Coronary artery (tissue), 2 donors: ENCODE measurements around the gene PON2.

Experiments used
- DNase-seq: peaks from one replicate; pipeline ENCODE4 v3.0.0-alpha.2; 2017; ENCODE audit warnings: low spot score
- H3K27ac ChIP-seq, 2 donors: fragments of 200-600 bp; sonication (generic); one replicate each; pipeline ENCODE4 v1.5.1; 2016 to 2019
- H3K4me3 ChIP-seq: fragments of 200-600 bp; sonication (generic); 2 replicates; pipeline ENCODE4 v1.5.1; 2016; ENCODE audit warnings: mild to moderate bottlenecking, moderate library complexity
- TF ChIP-seq, protein P1 (sequence below): fragments of 200-600 bp; sonication (generic); IDR thresholded peaks from one replicate; pipeline ENCODE4 v1.5.1; 2019; ENCODE audit warnings: antibody characterized with exemption

The PON2 gene

DNA sequence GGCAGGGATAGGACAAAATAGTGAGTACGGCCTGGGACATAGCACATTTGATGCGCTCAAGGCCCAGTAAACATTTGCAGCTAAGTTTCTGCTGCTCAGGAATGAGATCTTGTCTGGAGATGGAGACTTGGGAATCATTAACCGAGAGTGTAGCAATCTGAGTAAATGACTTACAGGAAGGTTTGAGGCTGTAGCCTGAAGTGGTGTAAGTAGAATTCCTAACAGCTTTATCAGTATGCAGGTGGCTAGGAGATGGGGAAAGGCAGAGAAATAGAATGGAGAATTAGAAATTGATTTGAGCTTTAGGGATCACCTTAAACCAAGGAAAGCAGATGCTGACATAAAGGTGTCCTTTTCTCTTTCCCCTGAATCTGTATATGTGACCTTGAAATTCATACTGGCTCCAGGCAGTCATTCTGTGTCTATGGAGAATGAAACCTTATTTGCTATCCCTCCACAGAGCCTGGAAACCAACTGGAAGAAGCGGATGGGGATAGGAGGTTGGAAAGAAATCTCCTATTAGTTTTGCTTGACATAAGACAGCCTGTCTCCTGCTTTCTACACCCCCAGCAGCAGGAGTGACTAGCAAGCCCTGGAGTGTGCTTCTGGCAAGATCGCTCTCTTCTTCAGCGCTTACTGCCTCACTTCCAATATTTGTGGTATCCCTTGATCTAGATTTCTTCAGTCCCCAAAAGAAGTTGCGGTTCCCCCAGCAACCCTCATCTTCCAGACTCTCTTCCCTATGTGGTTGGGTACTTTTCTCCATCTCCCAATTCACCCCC is 6.4 kb upstream of the PON2 start:
- DNase-seq = no peak
- H3K4me3 ChIP-seq = no peak overlapping the region
- TF ChIP-seq, protein P1, sequence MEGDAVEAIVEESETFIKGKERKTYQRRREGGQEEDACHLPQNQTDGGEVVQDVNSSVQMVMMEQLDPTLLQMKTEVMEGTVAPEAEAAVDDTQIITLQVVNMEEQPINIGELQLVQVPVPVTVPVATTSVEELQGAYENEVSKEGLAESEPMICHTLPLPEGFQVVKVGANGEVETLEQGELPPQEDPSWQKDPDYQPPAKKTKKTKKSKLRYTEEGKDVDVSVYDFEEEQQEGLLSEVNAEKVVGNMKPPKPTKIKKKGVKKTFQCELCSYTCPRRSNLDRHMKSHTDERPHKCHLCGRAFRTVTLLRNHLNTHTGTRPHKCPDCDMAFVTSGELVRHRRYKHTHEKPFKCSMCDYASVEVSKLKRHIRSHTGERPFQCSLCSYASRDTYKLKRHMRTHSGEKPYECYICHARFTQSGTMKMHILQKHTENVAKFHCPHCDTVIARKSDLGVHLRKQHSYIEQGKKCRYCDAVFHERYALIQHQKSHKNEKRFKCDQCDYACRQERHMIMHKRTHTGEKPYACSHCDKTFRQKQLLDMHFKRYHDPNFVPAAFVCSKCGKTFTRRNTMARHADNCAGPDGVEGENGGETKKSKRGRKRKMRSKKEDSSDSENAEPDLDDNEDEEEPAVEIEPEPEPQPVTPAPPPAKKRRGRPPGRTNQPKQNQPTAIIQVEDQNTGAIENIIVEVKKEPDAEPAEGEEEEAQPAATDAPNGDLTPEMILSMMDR = no peak
- no peak overlapping the region for H3K27ac ChIP-seq

DNA sequence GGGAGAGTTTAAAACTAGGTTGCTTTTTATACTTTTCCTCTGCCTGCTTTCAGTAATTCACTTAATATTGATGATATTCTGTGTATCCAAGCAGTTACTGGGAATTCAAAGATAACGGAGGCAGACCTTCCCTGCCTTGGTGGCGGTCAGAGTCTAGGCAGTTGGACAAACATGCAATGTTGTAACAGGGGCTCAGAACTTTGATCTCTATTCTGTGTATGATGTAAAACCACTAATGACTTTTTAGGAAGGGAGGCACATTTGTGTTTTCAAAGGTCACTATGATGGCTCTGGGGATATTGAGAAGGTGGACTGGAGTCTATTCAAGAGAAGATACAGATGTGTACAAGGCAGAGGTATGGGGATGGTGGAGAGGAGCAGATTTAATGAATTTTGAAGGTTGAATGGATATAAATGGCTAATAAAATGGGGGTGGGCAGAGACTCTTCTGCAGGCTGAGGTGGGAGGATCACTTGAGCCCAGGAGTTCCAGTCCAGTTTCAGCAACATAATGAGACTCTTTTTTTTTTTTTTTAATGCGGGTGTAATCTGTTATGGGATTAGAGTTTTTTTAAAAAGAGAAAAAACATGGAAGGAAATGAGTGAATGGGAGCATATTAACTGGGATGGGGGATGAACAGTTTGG is 5.7 kb upstream of the PON2 start:
- Histone ChIP-seq H3K27ac (no peak overlapping the region), H3K4me3 (no peak overlapping the region)
- TF ChIP-seq, protein P1 = no peak
- no peak for DNase-seq

DNA sequence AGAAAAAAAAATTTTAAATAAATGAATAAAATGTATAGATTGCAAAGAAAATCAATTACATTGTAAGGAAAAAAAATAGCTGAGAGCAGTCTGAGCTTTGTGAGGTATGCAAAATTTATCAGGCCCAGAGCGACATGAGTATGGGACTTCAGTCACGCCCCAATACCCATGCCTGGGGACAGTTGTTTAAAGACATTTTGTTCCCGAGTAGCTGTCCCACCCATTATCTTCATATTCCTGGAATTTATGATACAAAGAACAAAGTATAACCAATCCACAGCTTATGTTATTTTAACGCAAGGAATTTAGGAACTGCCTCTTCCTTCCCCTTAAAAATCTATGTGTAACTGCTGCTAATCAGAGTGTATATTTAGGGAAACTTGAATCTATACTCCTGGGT is 1.6 kb upstream of the PON2 start:
- no peak overlapping the region for H3K27ac ChIP-seq
- no peak overlapping the region for H3K4me3 ChIP-seq
- TF ChIP-seq, protein P1 = no peak
- no peak for DNase-seq

DNA sequence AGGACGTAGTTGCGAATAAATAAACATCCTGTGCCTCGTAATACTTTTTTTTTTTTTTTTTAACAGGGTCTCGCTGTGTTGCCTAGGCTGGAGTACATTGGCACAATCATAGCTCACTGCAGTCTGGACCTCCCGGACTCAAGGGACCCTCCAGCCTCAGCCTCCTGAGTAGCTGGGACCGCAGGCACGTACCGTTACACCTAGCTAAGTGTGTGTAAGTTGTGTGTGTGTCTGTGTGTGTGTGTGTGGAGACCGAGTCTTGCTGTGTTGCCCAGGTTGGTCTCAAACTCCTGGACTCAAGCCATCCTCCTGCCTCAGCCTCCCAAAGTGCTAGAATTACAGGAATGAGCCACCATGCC is 573 bp upstream of the PON2 start:
- no peak for DNase-seq
- Histone ChIP-seq H3K4me3 (peak overlapping the region; percentile 93), H3K27ac (peak overlapping the region; percentile 89 to 95)
- TF ChIP-seq, protein P1 = no peak

DNA sequence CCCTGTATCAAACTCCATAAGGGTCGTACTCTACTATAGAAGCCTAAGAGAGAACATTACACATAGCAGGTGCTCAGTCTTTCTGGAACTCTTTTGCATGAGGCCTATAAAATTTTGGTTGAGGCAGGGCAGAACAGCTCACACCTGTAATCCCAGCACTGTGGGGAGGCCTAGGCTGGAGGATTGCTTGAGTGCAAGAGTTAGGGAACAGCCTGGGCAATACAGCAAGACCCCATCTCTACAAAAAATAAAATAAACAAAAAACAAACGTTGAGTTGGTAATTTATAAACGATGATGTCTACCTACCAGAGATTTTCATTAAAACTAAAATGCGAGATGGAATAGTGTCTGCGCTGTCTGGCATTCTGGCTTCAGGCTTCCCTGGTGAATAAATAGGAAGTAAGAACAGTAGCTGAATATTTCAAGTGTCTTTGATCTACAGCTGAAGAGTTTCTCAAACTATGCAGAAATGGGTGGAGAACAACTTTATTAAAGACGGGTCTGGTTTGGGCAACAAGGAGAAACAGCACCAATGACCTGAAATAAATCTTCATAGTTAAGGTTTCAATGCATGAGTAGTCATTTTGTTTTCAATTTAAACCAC is 774 bp downstream of the PON2 start:
- TF ChIP-seq, protein P1 = no peak
- H3K27ac ChIP-seq = peak overlapping the region; percentile 89 to 95
- no peak for DNase-seq
- peak overlapping the region; percentile 93 for H3K4me3 ChIP-seq

DNA sequence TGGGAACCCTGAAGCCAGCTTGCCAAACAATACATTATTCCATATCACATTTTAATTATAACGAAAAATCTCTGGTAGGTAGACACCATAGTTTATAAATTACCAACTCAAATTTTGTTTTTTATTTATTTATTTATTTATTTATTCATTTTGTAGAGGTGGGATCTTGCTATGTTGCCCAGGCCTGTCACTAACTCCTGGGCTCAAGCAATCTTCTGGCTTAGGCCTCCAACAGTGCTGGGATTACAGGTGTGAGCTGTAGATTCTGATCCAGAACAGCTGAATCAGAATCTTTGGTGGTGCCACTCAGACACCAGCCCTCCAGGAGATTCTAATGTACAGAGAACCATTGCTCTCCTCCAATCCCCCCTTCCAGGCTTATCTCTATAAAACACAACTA is 1.7 kb downstream of the PON2 start:
- no peak overlapping the region for H3K27ac ChIP-seq
- TF ChIP-seq, protein P1 = no peak
- DNase-seq = no peak
- no peak overlapping the region for H3K4me3 ChIP-seq
